GM12874 (cell line): ENCODE results near the gene DGKA.

ENCODE experiments used
- CTCF ChIP-seq: IDR thresholded peaks from 2 replicates; pipeline ENCODE4 v1.5.1; 2011; ENCODE audit warnings: low read depth, mild to moderate bottlenecking, control low read depth, low read length, moderate library complexity; ENCODE audit not compliant: insufficient read depth

Gene DGKA

GRCh38 chr12:55933169-55933798, 2.3 kb downstream of the DGKA start:
- TF ChIP-seq CTCF: no peak

- no peak for TF ChIP-seq CTCF
Observed at GRCh38 chr12:55933799-55934742, 3.1 kb downstream of the DGKA start.

- TF ChIP-seq CTCF: no peak
Observed at GRCh38 chr12:55934773-55935172, 3.8 kb downstream of the DGKA start.

- no peak for TF ChIP-seq CTCF
Observed at GRCh38 chr12:55935738-55936151, 4.8 kb downstream of the DGKA start.

- TF ChIP-seq CTCF: no peak
Observed at GRCh38 chr12:55937981-55938380, 7.0 kb downstream of the DGKA start.

- TF ChIP-seq CTCF: no peak
Observed at GRCh38 chr12:55938826-55939501, 8.0 kb downstream of the DGKA start.
